GM12892 (cell line): ENCODE results near the gene MTHFD1L.

Experiments
- POLR2A ChIP-seq: IDR thresholded peaks from 2 replicates; pipeline ENCODE4 v1.6.1; 2011; ENCODE audit warnings: low read depth, low read length, control low read depth
- POLR2AphosphoS5 ChIP-seq: IDR thresholded peaks from 2 replicates; pipeline ENCODE4 v1.6.1; 2011; ENCODE audit warnings: low read depth, low read length, control low read depth
- TAF1 ChIP-seq: IDR thresholded peaks from 2 replicates; pipeline ENCODE4 v1.6.1; 2011; ENCODE audit warnings: low read depth, mild to moderate bottlenecking, control low read depth, low read length, borderline replicate concordance

- TF ChIP-seq POLR2A (no peak), POLR2AphosphoS5 (no peak), TAF1 (no peak)
Observed at GRCh38 chr6:150987855-150988464, 122.5 kb downstream of the MTHFD1L start.
